OCI-LY3 (cell line): ENCODE results near the gene SRPK2.
A peak's percentile ranks its signal among the peaks of the same experiment; 100 is the strongest.
"Not testable (repeated sequence)": the region's sequence is repeated elsewhere in the genome, so short reads cannot be mapped to it uniquely, and the experiment has no call there.

Source experiments
- H2AFZ ChIP-seq: fragments of 200-600, 300-600 bp; shearing (Covaris generic); 2 replicates; pipeline ENCODE4 v1.6.0; 2014; ENCODE audit warnings: antibody characterized with exemption, low read depth, low read length
- H3K27ac ChIP-seq: fragments of 200-600, 300-600 bp; sonication (generic); 2 replicates; pipeline ENCODE4 v1.5.1; 2014; ENCODE audit warnings: mild to moderate bottlenecking, low read length, moderate library complexity, mixed read lengths
- H3K27me3 ChIP-seq: fragments of 200-600, 300-600 bp; sonication (generic); 2 replicates; pipeline ENCODE4 v1.6.1; 2014; ENCODE audit warnings: low read depth, low read length, mixed read lengths
- H3K36me3 ChIP-seq: fragments of 200-600, 300-600 bp; sonication (generic); replicated peaks from 2 replicates; pipeline ENCODE3; 2014; ENCODE audit warnings: low read depth, low read length, mixed read lengths
- H3K4me1 ChIP-seq: fragments of 300-600, 200-600 bp; sonication (generic); 2 replicates; pipeline ENCODE4 v1.6.1; 2014; ENCODE audit warnings: low read length, mixed read lengths
- H3K4me2 ChIP-seq: fragments of 200-600, 300-600 bp; sonication (generic); 2 replicates; pipeline ENCODE4 v1.6.1; 2014; ENCODE audit warnings: low read length, mixed read lengths
- H3K4me3 ChIP-seq: fragments of 300-600, 200-600 bp; sonication (generic); 2 replicates; pipeline ENCODE4 v1.5.1; 2014; ENCODE audit warnings: antibody characterized with exemption, mild to moderate bottlenecking, low read length, moderate library complexity
- H3K79me2 ChIP-seq: fragments of 300-600, 200-600 bp; shearing (Covaris generic); 2 replicates; pipeline ENCODE4 v1.6.1; 2014; ENCODE audit warnings: mild to moderate bottlenecking, low read length, mixed read lengths
- H3K9ac ChIP-seq: fragments of 300-600, 200-600 bp; shearing (Covaris generic); 2 replicates; pipeline ENCODE4 v1.6.0; 2014; ENCODE audit warnings: mild to moderate bottlenecking, low read length, moderate library complexity
- H3K9me3 ChIP-seq: fragments of 200-600, 300-600 bp; shearing (Covaris generic); 2 replicates; pipeline ENCODE4 v1.6.1; 2014; ENCODE audit warnings: low read length, mixed read lengths; ENCODE audit not compliant: insufficient read depth
- H4K20me1 ChIP-seq: fragments of 200-600, 300-600 bp; sonication (generic); 2 replicates; pipeline ENCODE4 v1.6.1; 2016; ENCODE audit warnings: low read length, mixed read lengths; ENCODE audit not compliant: insufficient read depth
- CTCF ChIP-seq: fragments of 200-600, 300-600 bp; sonication (generic); IDR thresholded peaks from 2 replicates; pipeline ENCODE4 v1.5.1; 2014; ENCODE audit warnings: antibody characterized with exemption, low read length, low read depth
- EZH2phosphoT487 ChIP-seq: fragments of 200-600 bp; shearing (Covaris generic); IDR thresholded peaks from 2 replicates; pipeline ENCODE4 v1.6.1; 2018; ENCODE audit warnings: antibody characterized with exemption, mixed run types, low read depth

The SRPK2 gene

GRCh38 chr7:105244594-105244993, 144.1 kb downstream of the SRPK2 start:
- H4K20me1 ChIP-seq: peaks cover 36% of the 10 kb centered on the region
- H3K27me3 ChIP-seq: no peaks in the 10 kb centered on the region
- H2AFZ ChIP-seq: no peak overlapping the region
- TF ChIP-seq EZH2phosphoT487 (no peak), CTCF (no peak)
- no peak overlapping the region for H3K9ac ChIP-seq
- H3K36me3 ChIP-seq: no peaks in the 10 kb centered on the region
- peaks cover 14% of the 10 kb centered on the region for H3K4me1 ChIP-seq
- H3K79me2 ChIP-seq: peaks cover 17% of the 10 kb centered on the region; the same call in 1 of the 2 replicates
- H3K4me3 ChIP-seq: no peak overlapping the region
- no peaks in the 10 kb centered on the region for H3K9me3 ChIP-seq
- H3K27ac ChIP-seq: no peak overlapping the region
- no peak overlapping the region for H3K4me2 ChIP-seq

DNA sequence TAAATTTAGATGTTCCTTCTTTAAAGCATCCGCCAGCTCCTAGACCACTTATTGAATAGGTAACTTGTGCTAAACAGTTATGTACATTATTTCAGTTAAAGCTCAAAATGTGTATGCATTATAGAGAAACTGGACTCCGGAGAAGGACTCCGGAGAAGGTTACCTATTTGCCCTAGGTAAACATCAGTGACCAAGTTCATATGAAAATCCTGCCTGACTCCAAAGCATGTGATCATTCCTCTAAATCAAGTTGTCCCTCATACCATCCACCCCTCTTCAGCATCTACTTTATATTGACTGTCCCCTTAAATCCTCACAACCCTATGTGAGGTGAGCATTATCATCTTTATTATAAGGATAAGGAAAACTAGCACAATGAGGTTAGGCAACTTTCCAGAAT, 147.5 kb downstream of the SRPK2 start:
- peak overlapping the region; percentile 34; the same call in 1 of the 2 replicates for H3K4me2 ChIP-seq
- peaks cover 51% of the 10 kb centered on the region for H4K20me1 ChIP-seq
- no peak for TF ChIP-seq CTCF
- no peak for TF ChIP-seq EZH2phosphoT487

GRCh38 chr7:105238198-105238765, 150.4 kb downstream of the SRPK2 start:
- peaks cover 59% of the 10 kb centered on the region for H4K20me1 ChIP-seq
- TF ChIP-seq CTCF (no peak), EZH2phosphoT487 (no peak)

More for the DNA sequence above, 147.5 kb downstream of the SRPK2 start:
- Histone ChIP-seq H3K4me3 (no peak overlapping the region), H2AFZ (no peak overlapping the region), H3K79me2 (peaks cover 43% of the 10 kb centered on the region), H3K36me3 (no peaks in the 10 kb centered on the region), H3K9me3 (no peaks in the 10 kb centered on the region), H3K4me1 (peaks cover 14% of the 10 kb centered on the region), H3K9ac (no peak overlapping the region), H3K27ac (no peak overlapping the region), H3K27me3 (no peaks in the 10 kb centered on the region)

DNA sequence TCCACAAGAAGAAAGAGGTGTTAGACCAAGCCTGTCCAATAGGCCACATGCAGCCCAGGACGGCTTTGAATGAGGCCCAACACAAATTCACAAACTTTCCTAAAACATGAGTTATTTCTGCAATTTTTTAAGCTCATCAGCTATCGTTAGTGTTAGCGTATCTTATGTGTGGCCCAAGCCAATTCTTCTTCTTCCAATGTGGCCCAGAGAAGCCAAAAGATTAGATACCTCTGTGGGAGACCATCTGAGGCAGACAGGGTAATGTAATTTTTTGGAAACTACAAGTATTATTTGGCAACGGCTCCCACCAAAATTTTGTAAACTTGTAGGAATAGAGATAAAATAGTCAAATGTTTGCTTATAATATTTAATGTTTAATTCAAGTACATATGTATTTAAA, 153.8 kb downstream of the SRPK2 start:
- H3K9me3 ChIP-seq: no peaks in the 10 kb centered on the region
- H3K27me3 ChIP-seq: no peaks in the 10 kb centered on the region
- no peaks in the 10 kb centered on the region for H3K36me3 ChIP-seq
- H3K27ac ChIP-seq: no peak overlapping the region
- no peak overlapping the region for H3K4me3 ChIP-seq
- H3K79me2 ChIP-seq: peaks cover 40% of the 10 kb centered on the region
- no peak overlapping the region for H2AFZ ChIP-seq
- 0 out of 2 replicates have a peak, but pooled peaks cover 2% of the 10 kb centered on the region for H3K4me1 ChIP-seq
- TF ChIP-seq CTCF (no peak), EZH2phosphoT487 (no peak)
- no peak overlapping the region for H3K4me2 ChIP-seq
- no peak overlapping the region for H3K9ac ChIP-seq
- H4K20me1 ChIP-seq: peaks cover 46% of the 10 kb centered on the region

More at GRCh38 chr7:105238198-105238765, 150.4 kb downstream of the SRPK2 start:
- Histone ChIP-seq H3K9ac (no peak overlapping the region), H3K36me3 (no peaks in the 10 kb centered on the region), H3K4me2 (no peak overlapping the region), H3K9me3 (no peaks in the 10 kb centered on the region), H3K4me1 (peaks cover 16% of the 10 kb centered on the region), H3K79me2 (peaks cover 43% of the 10 kb centered on the region), H3K27me3 (no peaks in the 10 kb centered on the region), H3K4me3 (no peak overlapping the region), H2AFZ (no peak overlapping the region), H3K27ac (no peak overlapping the region)

DNA sequence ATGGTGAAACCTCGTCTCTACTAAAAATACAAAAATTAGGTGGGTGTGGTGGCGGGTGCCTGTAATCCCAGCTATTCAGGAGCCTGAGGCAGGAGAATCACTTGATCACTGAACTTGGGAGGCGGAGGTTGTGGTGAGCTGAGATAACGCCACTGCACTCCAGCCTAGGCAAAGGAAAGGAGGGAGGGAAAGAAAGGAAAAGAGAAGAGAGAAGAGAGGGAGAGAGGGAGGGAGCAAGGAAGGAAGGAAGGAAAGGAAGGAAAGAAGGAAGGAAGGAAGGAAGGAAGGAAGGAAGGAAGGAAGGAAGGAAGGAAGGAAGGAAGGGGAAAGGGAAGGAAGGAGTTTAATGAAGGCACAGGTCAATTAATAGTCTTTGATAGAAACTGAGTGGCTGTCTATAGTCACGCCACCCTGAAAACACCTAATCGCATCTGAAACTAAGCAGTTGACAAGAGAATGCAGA, 155.9 kb downstream of the SRPK2 start:
- Histone ChIP-seq H4K20me1 (peaks cover 44% of the 10 kb centered on the region), H3K79me2 (peaks cover 23% of the 10 kb centered on the region)
- H3K9ac ChIP-seq, H3K36me3 ChIP-seq, H3K27ac ChIP-seq, H2AFZ ChIP-seq, H3K4me3 ChIP-seq, H3K9me3 ChIP-seq, H3K27me3 ChIP-seq, H3K4me2 ChIP-seq, H3K4me1 ChIP-seq: not testable (repeated sequence)
